Esophagus muscularis mucosa (tissue), 4 donors: ENCODE measurements around the gene SYNJ2. TPM values are rescaled to one million over a fixed set of nuclear protein-coding genes. Genes with fewer than 3 reads are reported as not detected.

Experiments
- DNase-seq: peaks from one replicate; pipeline ENCODE4 v3.0.0-alpha.2; 2017; ENCODE audit errors: extremely low spot score
- H3K27ac ChIP-seq, 4 donors: fragments of 200-600 bp; sonication (generic); replicated peaks in 1 of 4; 1 replicate in 3 of 4; 2 replicates in 1 of 4; pipeline ENCODE4 v1.5.1; 2016 to 2019; ENCODE audit warnings: mild to moderate bottlenecking in 1 of 4
- H3K27me3 ChIP-seq, 4 donors: fragments of 200-600 bp; sonication (generic); one replicate each; pipeline versions ENCODE4 v1.5.1 to v1.6.0; 2016 to 2019
- H3K36me3 ChIP-seq, 4 donors: fragments of 200-600 bp; sonication (generic); one replicate each; pipeline ENCODE4 v1.5.1; 2016 to 2019
- H3K4me1 ChIP-seq, 4 donors: fragments of 200-600 bp; sonication (generic); one replicate each; pipeline ENCODE4 v1.5.1; 2016 to 2019
- H3K4me3 ChIP-seq, 4 donors: fragments of 200-600 bp; sonication (generic); 1 replicate in 2 of 4; 2 replicates in 2 of 4; pipeline ENCODE4 v1.5.1; 2016 to 2019; ENCODE audit warnings: mild to moderate bottlenecking in 4 of 4, moderate library complexity in 1 of 4
- H3K9me3 ChIP-seq, 4 donors: fragments of 200-600 bp; sonication (generic); 1 replicate in 3 of 4; 2 replicates in 1 of 4; pipeline ENCODE4 v1.5.1; 2016 to 2019
- EP300 ChIP-seq: sonication (generic); formaldehyde crosslinking; IDR thresholded peaks from one replicate; pipeline ENCODE4 v1.6.1; 2017; ENCODE audit warnings: antibody characterized with exemption
- POLR2A ChIP-seq: fragments of 450-650 bp; IDR thresholded peaks from one replicate; pipeline ENCODE4 v1.6.1; 2017; ENCODE audit warnings: antibody characterized with exemption, moderate library complexity, mild to moderate bottlenecking, low read depth
- POLR2AphosphoS5 ChIP-seq, 2 donors: sonication (generic); formaldehyde crosslinking; IDR thresholded peaks; one replicate each; pipeline ENCODE4 v1.6.1; 2017; ENCODE audit warnings: antibody characterized with exemption in 2 of 2
- WGBS: methylation state at CpG from one replicate; pipeline ENCODE4 v1.1.5; 2018; 5-methylcytosine and 5-hydroxymethylcytosine counted together
- intact Hi-C: fragments of 100-400 bp; cut with DNase I; formaldehyde crosslinking; loops from one replicate; pipeline ENCODE4 v1.15.1; 2023
- total RNA-seq, 4 donors: library from RNA; depleted of rRNA; stranded (reverse); fragments of >200 nt; gene quantifications; one replicate each; pipeline versions ENCODE4 v1.1.0 to v1.2.1, GENCODE V29; 2016
- TF ChIP-seq, protein P1 (sequence below), 3 experiments: fragments of 200-600 bp in 2 of 3; fragments of 450-650 bp in 1 of 3; sonication (generic) in 2 of 3; IDR thresholded peaks; one replicate each; pipeline ENCODE4 v1.5.1; 2017 to 2019; ENCODE audit warnings: antibody characterized with exemption in 3 of 3, mild to moderate bottlenecking in 2 of 3, moderate library complexity in 1 of 3

Gene SYNJ2
- total RNA-seq, 4 donors from 2014 or later, result 17.0 to 25.3 (median 25.1) TPM

DNA sequence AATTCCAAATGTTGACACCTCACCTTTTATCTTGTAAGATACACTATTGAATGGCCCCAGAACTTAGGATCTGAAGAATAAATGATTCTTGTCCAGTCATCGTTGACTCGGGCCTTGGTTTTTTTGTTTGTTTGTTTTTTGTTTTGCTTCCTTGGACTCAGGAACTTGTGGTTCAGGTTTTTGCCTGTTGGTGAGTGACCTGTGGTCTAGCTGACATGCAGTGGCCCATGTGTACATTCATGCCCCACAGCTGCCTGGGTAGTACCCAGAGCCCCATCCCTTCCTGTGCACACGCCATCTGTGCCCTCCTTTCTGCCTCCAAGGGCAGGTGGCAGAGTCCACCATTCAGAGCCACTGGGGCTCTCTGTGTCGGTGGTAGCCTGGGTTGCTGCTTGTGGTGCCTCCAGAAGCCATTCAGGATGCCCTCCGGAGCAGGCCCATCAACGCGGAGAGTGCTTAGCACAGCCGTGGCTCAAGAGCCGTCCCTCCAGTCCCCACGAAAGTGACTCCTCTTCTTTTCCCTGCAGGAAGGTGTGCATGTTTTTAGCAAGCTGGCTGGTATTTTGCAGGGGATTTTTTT lies 85.9 kb downstream of the SYNJ2 start:
- H3K27me3 ChIP-seq, result no peaks in the 10 kb centered on the region
- no peak overlapping the region for H3K4me3 ChIP-seq
- no peaks in the 10 kb centered on the region for H3K9me3 ChIP-seq
- intact Hi-C loops, result no loop called here
- DNase-seq, result no peak
- TF ChIP-seq, protein P1, sequence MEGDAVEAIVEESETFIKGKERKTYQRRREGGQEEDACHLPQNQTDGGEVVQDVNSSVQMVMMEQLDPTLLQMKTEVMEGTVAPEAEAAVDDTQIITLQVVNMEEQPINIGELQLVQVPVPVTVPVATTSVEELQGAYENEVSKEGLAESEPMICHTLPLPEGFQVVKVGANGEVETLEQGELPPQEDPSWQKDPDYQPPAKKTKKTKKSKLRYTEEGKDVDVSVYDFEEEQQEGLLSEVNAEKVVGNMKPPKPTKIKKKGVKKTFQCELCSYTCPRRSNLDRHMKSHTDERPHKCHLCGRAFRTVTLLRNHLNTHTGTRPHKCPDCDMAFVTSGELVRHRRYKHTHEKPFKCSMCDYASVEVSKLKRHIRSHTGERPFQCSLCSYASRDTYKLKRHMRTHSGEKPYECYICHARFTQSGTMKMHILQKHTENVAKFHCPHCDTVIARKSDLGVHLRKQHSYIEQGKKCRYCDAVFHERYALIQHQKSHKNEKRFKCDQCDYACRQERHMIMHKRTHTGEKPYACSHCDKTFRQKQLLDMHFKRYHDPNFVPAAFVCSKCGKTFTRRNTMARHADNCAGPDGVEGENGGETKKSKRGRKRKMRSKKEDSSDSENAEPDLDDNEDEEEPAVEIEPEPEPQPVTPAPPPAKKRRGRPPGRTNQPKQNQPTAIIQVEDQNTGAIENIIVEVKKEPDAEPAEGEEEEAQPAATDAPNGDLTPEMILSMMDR (IDR thresholded peaks at IDR 0.05), result no peak
- TF ChIP-seq EP300, result no peak
- TF ChIP-seq POLR2AphosphoS5 (IDR thresholded peaks at IDR 0.05), result no peak
- TF ChIP-seq POLR2A, result no peak
- 92% methylated on average over 10 of the region's 10 CpGs for WGBS
- H3K27ac ChIP-seq, result no peak overlapping the region
- peaks cover 4 to 22% (median 12%) of the 10 kb centered on the region in 4 donors for H3K4me1 ChIP-seq
- H3K36me3 ChIP-seq, result peaks cover 20 to 75% (median 64%) of the 10 kb centered on the region in 4 donors

- DNase-seq, result no peak
- H3K27ac ChIP-seq, result peak overlapping the region in 2 of 4 donors; percentile 51 to 65
- no peak for TF ChIP-seq POLR2AphosphoS5 (IDR thresholded peaks at IDR 0.05)
- TF ChIP-seq EP300, result no peak
- TF ChIP-seq POLR2A, result no peak
- TF ChIP-seq, protein P1 (IDR thresholded peaks at IDR 0.05), result no peak
- intact Hi-C loops, result no loop called here
- H3K27me3 ChIP-seq, result no peaks in the 10 kb centered on the region
- H3K9me3 ChIP-seq, result no peaks in the 10 kb centered on the region
- peaks cover 20 to 75% (median 61%) of the 10 kb centered on the region in 4 donors for H3K36me3 ChIP-seq
- H3K4me1 ChIP-seq, result peaks cover 4 to 24% (median 12%) of the 10 kb centered on the region in 4 donors
- WGBS, result 83% methylated on average over 6 of the region's 10 CpGs
- H3K4me3 ChIP-seq, result no peak overlapping the region
Observed at GRCh38 chr6:158068156-158068892, 86.7 kb downstream of the SYNJ2 start.

DNA sequence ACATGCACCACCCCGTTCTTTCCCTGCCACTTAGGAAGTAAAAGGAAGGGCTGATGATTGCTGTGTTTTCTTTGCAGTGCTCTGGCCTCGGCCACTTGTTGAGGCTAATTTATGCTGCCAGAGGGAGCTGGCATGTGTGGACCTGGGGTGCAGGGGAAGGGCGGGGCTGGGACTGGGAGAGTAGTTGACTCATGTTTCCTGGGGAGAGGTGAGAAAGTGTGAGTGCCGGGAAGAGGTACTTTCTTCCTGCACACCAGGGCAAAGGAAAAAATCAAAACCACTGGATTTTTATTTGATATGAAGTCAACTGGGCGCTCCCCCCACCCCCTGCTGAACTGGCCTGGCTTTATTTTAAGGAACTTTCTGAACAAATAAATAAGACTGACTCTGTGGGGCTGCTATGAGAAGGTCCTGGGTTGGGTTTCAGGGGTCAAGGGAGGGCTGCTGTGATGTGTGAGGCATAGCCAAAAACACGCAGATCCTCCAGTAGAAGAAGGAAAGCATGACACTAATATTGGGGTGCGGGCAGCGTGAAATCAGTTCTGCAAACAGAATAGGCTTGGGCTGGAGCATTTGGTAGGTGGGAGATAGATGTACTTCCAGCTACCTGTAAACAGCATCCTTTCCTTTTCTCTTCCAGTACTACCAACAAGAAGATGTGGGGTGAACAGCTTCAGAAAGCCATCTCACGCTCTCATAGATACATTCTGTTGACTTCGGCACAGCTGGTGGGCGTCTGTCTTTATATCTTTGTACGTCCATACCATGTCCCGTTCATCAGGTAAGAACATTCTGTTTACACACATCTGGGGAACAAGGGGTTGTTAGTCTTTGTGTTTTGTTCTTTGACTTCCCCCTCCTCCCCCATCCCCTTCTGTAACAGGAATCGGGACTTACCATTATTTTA lies 87.5 kb downstream of the SYNJ2 start:
- no peaks in the 10 kb centered on the region for H3K27me3 ChIP-seq
- peaks cover 4 to 30% (median 13%) of the 10 kb centered on the region in 4 donors for H3K4me1 ChIP-seq
- no peaks in the 10 kb centered on the region for H3K9me3 ChIP-seq
- H3K27ac ChIP-seq, result peak overlapping the region in 3 of 4 donors; percentile 8 to 65 (median 51)
- TF ChIP-seq EP300 (no peak), POLR2AphosphoS5 (IDR thresholded peaks at IDR 0.05) (no peak), POLR2A (no peak)
- TF ChIP-seq, protein P1 (IDR thresholded peaks at IDR 0.05), result no peak
- H3K4me3 ChIP-seq, result no peak overlapping the region
- intact Hi-C loops, result no loop called here
- H3K36me3 ChIP-seq, result peaks cover 20 to 72% (median 59%) of the 10 kb centered on the region in 4 donors
- DNase-seq, result no peak
- WGBS, result 73% methylated on average over 14 of the region's 14 CpGs

- 64% methylated on average over 4 of the region's 6 CpGs for WGBS
- no peak for DNase-seq
- Histone ChIP-seq H3K36me3 (peaks cover 17 to 69% (median 58%) of the 10 kb centered on the region in 4 donors), H3K9me3 (no peaks in the 10 kb centered on the region), H3K27ac (peak overlapping the region in 3 of 4 donors; percentile 8 to 65 (median 23)), H3K4me1 (peaks cover 4 to 30% (median 13%) of the 10 kb centered on the region in 4 donors), H3K4me3 (no peak overlapping the region), H3K27me3 (no peaks in the 10 kb centered on the region)
- TF ChIP-seq, protein P1 (IDR thresholded peaks at IDR 0.05), result no peak
- no peak for TF ChIP-seq POLR2A
- TF ChIP-seq EP300, result no peak
- no peak for TF ChIP-seq POLR2AphosphoS5 (IDR thresholded peaks at IDR 0.05)
- intact Hi-C loops, result loop anchor here (5.0 kb wide), 1 partner anchor 312 kb away; no protein-coding TSS in a partner anchor
Observed at GRCh38 chr6:158069800-158070195, 88.1 kb downstream of the SYNJ2 start.
